Stimulated activated CD4-positive, alpha-beta T cell treated with anti-CD3 and anti-CD28 coated beads, Interleukin-15, amount 100 ng/mL, for 1 hour (primary cell): ENCODE measurements around the gene STARD7.
"Not testable (repeated sequence)": the region's sequence is repeated elsewhere in the genome, so short reads cannot be mapped to it uniquely, and the experiment has no call there.

Source experiments
- DNase-seq, 2 donors: peaks; one replicate each; pipeline ENCODE4 v3.0.0-alpha.2; 2020; ENCODE audit warnings: low read depth in 1 of 2, low spot score in 1 of 2

The STARD7 gene

DNA sequence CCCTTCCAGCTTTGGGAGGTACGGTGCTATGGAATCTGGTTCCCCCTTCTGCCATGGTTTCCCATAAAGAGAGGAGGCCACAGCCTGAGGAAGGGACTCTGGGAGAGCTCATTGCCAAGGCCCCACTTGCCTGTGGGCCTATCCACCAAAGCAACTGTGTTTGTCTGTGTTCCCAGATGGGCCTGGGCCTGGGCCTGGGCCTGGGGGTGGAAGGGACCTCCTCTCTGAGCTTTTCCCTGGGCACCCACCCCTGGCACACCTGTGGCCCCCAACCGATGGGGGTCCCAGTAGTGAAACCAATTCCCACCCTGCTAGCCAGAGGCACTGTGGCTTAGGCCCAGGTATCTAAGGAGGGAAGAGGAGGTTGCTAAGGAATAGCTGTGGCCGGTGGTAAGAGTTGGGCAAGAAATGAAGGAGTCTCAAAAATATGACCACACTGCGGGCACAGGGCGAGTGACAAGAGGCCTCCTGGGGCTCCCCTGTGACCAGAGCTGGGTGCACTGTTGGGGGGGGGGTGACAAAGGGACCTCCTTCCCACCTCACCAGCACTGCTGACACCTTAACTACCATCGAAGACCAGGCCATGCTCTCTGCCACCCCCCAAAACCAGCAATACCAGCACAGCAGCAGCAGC, 58.5 kb downstream of the STARD7 start:
- DNase-seq, result no peak

- DNase-seq, result peak; percentile 85 to 90
Measured at GRCh38 chr2:96148410-96149217, 60.0 kb downstream of the STARD7 start.

GRCh38 chr2:96147593-96148201, 60.9 kb downstream of the STARD7 start:
- DNase-seq, result no peak

DNA sequence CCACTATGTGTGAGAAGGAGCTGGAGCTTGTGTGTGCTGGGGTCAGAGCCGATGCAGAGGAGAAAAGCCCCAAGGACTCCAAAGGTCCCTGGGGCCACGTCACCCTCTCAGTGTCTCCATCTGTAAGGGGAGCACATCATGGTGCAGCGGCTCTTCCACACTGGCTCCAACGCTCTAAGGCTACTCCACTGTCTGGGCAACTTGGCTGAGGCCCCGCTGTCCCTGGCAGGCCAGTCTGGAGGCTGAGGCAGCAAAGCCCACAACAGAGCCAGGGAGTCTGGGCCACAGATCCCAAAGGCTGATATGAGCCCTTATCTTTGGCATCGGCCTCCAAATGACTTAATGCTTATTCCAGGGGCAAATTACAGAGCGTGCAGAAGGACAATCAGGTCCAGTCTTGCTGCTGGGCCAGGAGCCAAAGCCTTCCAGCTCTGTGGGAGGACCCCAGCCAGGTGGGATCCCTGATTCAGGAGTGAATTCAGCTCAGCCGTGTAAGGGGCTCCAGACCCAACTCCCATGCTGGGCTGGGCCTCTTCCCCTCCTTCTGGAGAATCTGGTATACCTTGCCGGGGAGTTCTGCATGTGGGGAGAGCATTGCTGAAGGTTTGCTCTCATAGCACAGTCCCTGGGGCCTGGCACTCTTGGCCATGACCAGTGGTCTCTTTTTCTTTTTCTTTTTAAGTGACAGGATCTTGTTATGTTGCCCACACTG, 61.6 kb downstream of the STARD7 start:
- no peak for DNase-seq

GRCh38 chr2:96146153-96146880, 62.3 kb downstream of the STARD7 start:
- DNase-seq, result peak; percentile 74 to 80

DNA sequence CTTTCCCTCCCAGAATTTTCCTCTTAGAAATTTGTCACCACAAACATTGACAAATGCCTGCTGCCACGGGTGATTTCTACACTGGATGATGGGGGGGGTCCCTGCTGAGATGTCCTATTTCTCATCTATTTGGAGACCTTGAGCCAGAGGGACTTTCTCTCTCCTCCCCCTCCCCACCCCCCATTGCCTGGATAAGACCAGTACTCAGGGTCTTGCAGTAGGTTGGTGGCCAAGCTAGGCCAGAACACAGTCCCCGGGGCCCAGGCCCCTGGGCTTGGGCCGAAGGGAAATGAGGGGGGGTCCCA, 62.8 kb downstream of the STARD7 start:
- no peak for DNase-seq

DNA sequence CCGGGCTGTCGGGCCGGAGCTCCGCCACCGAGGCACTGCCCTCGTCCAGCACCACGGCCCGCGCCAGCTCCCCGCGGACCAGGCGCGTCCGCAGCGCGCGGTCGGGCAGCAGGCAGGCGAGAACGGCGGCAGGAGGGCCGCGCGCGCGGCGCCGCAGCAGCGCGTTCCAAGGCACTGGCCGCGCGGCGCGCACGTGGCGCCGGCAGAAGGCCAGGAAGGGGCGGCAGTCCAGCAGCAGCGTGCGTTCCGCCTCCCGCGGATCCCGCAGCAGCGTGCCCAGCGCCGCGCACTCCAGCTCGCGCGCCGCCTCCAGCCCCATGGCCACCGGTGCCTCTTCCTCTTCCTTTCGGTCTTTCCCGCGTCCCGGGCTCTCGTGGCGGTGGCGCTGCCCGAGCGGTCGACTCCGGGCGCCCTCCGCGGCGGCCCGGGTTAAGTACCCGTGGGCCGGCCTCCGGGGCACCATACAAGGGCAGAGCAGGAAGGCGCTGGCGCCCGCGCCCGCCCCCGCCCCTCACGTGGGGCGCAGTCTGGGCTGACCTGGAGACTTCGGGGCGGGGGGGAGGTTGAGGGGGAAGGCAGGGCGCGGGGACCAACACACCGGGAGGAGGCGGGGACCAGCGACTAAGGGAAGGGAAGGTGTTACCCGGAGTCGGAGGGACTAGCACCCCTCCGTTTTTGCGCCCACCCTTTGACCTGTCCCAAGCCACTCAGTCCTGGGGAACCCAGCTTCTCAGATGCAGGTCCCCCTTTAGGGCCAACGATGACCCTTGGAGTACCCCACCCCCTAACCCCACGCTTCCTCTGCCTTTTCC, 63.4 kb downstream of the STARD7 start, which contains the start of gene DUSP2:
Gene DUSP2 (minus strand): TSS at position 405 of the 812 bp plus-strand sequence. CDS start 86 bp downstream, at position 319.
- peak; percentile 87 to 90 for DNase-seq

DNA sequence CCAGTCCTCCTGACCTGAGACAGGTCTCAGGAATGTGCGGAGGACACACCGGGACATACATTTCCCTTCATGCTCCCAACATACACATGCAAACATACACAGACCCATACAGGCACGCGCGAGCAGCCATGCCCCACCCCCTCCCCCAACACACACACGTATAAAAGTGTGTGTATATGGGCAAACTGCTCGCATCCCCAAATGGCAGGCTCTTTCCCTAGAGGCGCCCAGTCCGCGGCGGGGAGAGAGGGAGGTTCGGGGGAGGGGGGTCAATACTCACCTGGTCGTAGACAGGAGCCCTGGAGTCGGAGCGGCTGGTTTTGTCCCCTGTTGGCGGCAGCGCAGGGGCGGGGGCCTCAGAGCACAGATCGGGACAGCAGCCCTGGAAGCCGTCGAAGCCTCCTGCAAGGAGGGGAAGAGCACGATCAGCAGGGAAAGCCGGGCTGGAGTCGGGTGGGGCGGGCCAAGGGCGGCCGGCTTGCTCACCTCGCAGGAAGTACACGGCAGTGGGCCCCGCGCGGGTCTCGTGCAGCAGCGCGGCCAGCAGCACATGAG, 64.1 kb downstream of the STARD7 start:
- peak in 1 of 2 donors; percentile 36 for DNase-seq

- peak in 1 of 2 donors; percentile 36 for DNase-seq
Measured at GRCh38 chr2:96143848-96144480, 64.7 kb downstream of the STARD7 start.

- DNase-seq, result no peak
Measured at GRCh38 chr2:96143231-96143847, 65.3 kb downstream of the STARD7 start.

DNA sequence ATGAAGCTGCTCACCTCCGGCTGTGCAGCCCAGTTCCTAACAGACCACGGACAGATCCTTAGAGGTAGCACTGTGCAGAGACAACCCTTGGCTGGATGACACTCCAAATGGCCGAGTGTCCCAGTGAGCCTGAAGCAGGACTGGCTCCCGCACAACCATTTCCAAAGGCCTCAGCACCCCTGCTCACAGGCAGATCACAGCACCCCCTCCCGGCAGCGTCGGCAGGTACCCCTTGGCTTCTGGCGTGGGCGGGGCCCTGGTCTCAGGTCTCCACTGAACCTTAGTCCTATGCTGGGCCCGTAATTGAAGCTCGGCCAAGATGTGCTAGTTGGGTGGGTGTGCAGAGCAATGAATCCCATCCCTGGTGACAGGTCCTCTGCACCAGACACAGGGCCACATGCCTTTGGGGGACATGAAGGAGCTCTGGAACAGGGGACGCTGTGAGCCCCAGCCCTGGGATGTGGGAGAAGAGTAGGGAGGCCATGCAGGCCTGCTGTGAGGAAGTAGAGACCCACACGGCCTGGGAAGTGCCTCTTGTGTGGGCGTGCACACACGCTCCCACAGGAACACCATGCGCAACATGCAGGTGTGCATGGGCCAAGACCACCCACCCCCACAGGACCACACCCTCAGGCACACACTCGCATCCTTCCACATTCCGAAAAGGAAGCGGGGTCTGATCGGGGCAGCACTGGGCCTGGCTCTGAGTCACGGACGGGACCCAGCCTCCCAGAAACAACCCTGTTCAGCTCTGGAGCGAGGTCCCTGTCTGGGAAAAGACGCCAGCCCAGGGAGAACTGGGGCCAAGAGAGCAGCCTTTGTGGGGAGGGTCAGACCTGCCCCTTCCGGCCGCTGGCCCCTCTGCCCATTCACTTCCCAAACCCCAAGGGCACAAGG, 66.2 kb downstream of the STARD7 start:
- DNase-seq, result peak; percentile 63 to 64

DNA sequence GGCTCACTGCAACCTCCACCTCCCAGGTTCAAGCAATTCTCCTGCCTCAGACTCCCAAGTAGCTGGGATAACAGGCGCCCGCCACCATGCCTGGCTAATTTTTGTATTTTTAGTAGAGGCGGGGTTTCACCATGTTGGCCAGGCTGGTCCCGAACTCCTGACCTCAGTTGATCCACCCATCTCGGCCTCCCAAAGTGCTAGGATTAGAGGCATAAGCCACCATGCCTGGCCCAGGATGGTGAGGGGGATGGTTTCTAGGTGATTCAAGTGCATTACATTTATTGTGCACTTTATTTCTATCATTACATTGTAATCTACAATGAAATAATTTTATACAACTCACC, 67.0 kb downstream of the STARD7 start:
- not testable (repeated sequence) for DNase-seq

GRCh38 chr2:96140941-96141623, 67.5 kb downstream of the STARD7 start:
- DNase-seq, result peak in 1 of 2 donors; percentile 29

GRCh38 chr2:96139181-96139758, 69.4 kb downstream of the STARD7 start:
- DNase-seq, result no peak

DNA sequence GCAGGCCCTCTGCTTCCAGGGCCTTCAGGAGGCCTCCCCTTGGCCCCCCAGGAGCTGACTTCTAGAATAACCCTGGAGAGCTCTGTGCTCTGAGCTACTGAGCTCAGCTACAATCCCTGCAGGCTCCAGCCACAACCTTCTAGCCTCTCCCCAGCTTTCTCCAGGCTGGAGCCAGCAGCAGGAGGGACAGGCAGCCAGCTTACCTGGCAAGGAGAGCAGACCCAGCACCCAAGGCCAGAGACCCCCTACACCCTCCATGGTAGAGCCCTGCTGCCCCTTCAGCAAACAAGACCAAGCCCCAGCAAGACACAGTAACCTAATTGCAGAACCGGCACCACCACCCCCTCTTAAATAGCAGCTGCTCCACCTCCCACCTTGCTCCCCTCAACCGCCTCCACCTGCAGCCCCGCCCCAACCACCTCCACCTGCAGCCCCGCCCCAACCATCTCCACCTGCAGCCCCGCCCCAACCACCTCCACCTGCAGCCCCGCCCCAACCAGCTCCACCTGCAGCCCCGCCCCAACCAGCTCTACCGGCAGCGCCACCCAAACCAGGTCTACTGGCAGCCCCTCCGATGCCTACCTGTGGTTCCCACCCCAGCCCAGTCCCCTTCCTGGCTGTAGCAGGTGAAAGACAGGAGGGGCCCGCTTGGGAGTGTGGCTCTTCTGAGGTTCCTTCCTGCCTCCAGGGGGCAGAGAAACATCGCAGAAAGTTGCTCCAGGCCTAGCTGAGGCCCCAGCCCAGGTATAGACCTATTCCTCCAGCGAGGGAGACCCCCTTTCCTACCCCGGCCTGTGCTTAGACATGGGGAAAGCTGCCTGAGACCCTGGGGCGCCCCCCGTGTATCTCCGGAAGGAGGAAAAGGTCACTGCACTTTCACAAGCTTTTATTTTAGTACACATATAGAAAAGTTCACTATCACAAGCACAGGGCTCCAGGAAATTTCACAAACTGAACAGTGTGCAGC, 70.2 kb downstream of the STARD7 start, which contains the start of gene ASTL:
Gene ASTL (minus strand): TSS at position 324 of the 967 bp plus-strand sequence. CDS start 66 bp downstream, at position 258.
- DNase-seq, result peak in 1 of 2 donors; percentile 50
